IPS DF 6.9 (cell line): Measurements from ENCODE around the gene ITM2C.

Experiments
- DNase-seq: peaks from one replicate; pipeline ENCODE4 v3.0.0-alpha.2; 2013; ENCODE audit warnings: low read depth, low spot score
- H3K27ac ChIP-seq: one replicate; pipeline ENCODE4 v1.5.1; 2013; ENCODE audit warnings: low read length, control low read depth
- H3K27me3 ChIP-seq: 2 replicates; pipeline ENCODE4 v1.6.1; 2013; ENCODE audit warnings: mild to moderate bottlenecking, low read length; ENCODE audit not compliant: control insufficient read depth, insufficient read depth
- H3K36me3 ChIP-seq: 2 replicates; pipeline ENCODE4 v1.6.1; 2013; ENCODE audit warnings: low read length; ENCODE audit not compliant: control insufficient read depth, insufficient read depth
- H3K4me1 ChIP-seq: 2 replicates; pipeline ENCODE4 v1.6.1; 2013; ENCODE audit warnings: low read length; ENCODE audit not compliant: control insufficient read depth, insufficient read depth
- H3K4me3 ChIP-seq: 2 replicates; pipeline ENCODE4 v1.5.1; 2013; ENCODE audit warnings: mild to moderate bottlenecking, low read length
- H3K9me3 ChIP-seq: 2 replicates; pipeline ENCODE4 v1.6.1; 2013; ENCODE audit warnings: low read length, inconsistent platforms; ENCODE audit not compliant: control insufficient read depth, insufficient read depth
- WGBS: extraction: QIAGEN DNeasy Blood & Tissue Kit; methylation state at CpG from one replicate; pipeline ENCODE4 v1.1.7; 2013; ENCODE audit warnings: mixed read lengths, missing lambda C conversion rate; ENCODE audit not compliant: insufficient read length, insufficient coverage; 5-methylcytosine and 5-hydroxymethylcytosine counted together

Gene ITM2C

GRCh38 chr2:230879891-230880290 is 15.1 kb downstream of the ITM2C start:
- no peak overlapping the region for H3K27ac ChIP-seq
- WGBS = no CpG with 5 or more reads among the region's 9 CpGs
- peaks cover 1% of the 10 kb centered on the region; the same call in 1 of the 2 replicates for H3K4me1 ChIP-seq
- H3K27me3 ChIP-seq = no peaks in the 10 kb centered on the region
- no peak for DNase-seq
- H3K4me3 ChIP-seq = no peak overlapping the region
- H3K36me3 ChIP-seq = peaks cover 40% of the 10 kb centered on the region
- H3K9me3 ChIP-seq = no peaks in the 10 kb centered on the region

GRCh38 chr2:230881840-230882239 is 17.1 kb downstream of the ITM2C start:
- DNase-seq = no peak
- Histone ChIP-seq H3K36me3 (peaks cover 26% of the 10 kb centered on the region), H3K27ac (no peak overlapping the region), H3K9me3 (no peaks in the 10 kb centered on the region), H3K4me1 (peaks cover 9% of the 10 kb centered on the region), H3K27me3 (no peaks in the 10 kb centered on the region), H3K4me3 (no peak overlapping the region)
- WGBS = no CpG with 5 or more reads among the region's 7 CpGs

- no peak for DNase-seq
- Histone ChIP-seq H3K36me3 (no peaks in the 10 kb centered on the region), H3K9me3 (no peaks in the 10 kb centered on the region), H3K27me3 (no peaks in the 10 kb centered on the region), H3K27ac (no peak overlapping the region), H3K4me1 (peaks cover 9% of the 10 kb centered on the region), H3K4me3 (no peak overlapping the region)
- WGBS = no CpG with 5 or more reads among the region's 11 CpGs
Measured at GRCh38 chr2:230885463-230886130, 20.9 kb downstream of the ITM2C start.

- Histone ChIP-seq H3K36me3 (no peaks in the 10 kb centered on the region), H3K4me1 (peaks cover 9% of the 10 kb centered on the region), H3K4me3 (no peak overlapping the region), H3K27ac (no peak overlapping the region), H3K9me3 (no peaks in the 10 kb centered on the region), H3K27me3 (no peaks in the 10 kb centered on the region)
- no CpG with 5 or more reads among the region's 5 CpGs for WGBS
- no peak for DNase-seq
Measured at GRCh38 chr2:230886206-230886605, 21.5 kb downstream of the ITM2C start.

- H3K36me3 ChIP-seq = no peaks in the 10 kb centered on the region
- H3K27me3 ChIP-seq = no peaks in the 10 kb centered on the region
- no peaks in the 10 kb centered on the region for H3K9me3 ChIP-seq
- H3K4me3 ChIP-seq = no peak overlapping the region
- no CpG with 5 or more reads among the region's 14 CpGs for WGBS
- H3K27ac ChIP-seq = no peak overlapping the region
- peaks cover 9% of the 10 kb centered on the region for H3K4me1 ChIP-seq
- no peak for DNase-seq
Measured at GRCh38 chr2:230886671-230887071, 21.9 kb downstream of the ITM2C start.

- Histone ChIP-seq H3K9me3 (no peaks in the 10 kb centered on the region), H3K4me1 (peaks cover 7% of the 10 kb centered on the region)
- no peak for DNase-seq
Measured at GRCh38 chr2:230887342-230887741, 22.6 kb downstream of the ITM2C start.

GRCh38 chr2:230888824-230889400 is 24.2 kb downstream of the ITM2C start:
- no peaks in the 10 kb centered on the region for H3K27me3 ChIP-seq
- peaks cover 14% of the 10 kb centered on the region for H3K4me1 ChIP-seq
- no peaks in the 10 kb centered on the region for H3K36me3 ChIP-seq
- no peak for DNase-seq
- WGBS = no CpG with 5 or more reads among the region's 14 CpGs
- no peaks in the 10 kb centered on the region for H3K9me3 ChIP-seq
- no peak overlapping the region for H3K27ac ChIP-seq
- H3K4me3 ChIP-seq = no peak overlapping the region

More at GRCh38 chr2:230887342-230887741, 22.6 kb downstream of the ITM2C start:
- Histone ChIP-seq H3K4me3 (no peak overlapping the region), H3K27ac (no peak overlapping the region), H3K36me3 (no peaks in the 10 kb centered on the region), H3K27me3 (no peaks in the 10 kb centered on the region)
- no CpG with 5 or more reads among the region's 7 CpGs for WGBS

- H3K36me3 ChIP-seq = no peaks in the 10 kb centered on the region
- DNase-seq = no peak
- H3K4me1 ChIP-seq = peaks cover 14% of the 10 kb centered on the region
- H3K27ac ChIP-seq = no peak overlapping the region
- no peaks in the 10 kb centered on the region for H3K27me3 ChIP-seq
- no peak overlapping the region for H3K4me3 ChIP-seq
- no peaks in the 10 kb centered on the region for H3K9me3 ChIP-seq
- WGBS = no CpG with 5 or more reads among the region's 22 CpGs
Measured at GRCh38 chr2:230889911-230890601, 25.3 kb downstream of the ITM2C start.

GRCh38 chr2:230890646-230891045 is 25.9 kb downstream of the ITM2C start:
- H3K9me3 ChIP-seq = no peaks in the 10 kb centered on the region
- DNase-seq = no peak
- H3K27me3 ChIP-seq = no peaks in the 10 kb centered on the region
- peaks cover 14% of the 10 kb centered on the region for H3K4me1 ChIP-seq
- no peak overlapping the region for H3K27ac ChIP-seq
- no peaks in the 10 kb centered on the region for H3K36me3 ChIP-seq
- H3K4me3 ChIP-seq = no peak overlapping the region
- no CpG with 5 or more reads among the region's 4 CpGs for WGBS

- Histone ChIP-seq H3K27ac (no peak overlapping the region), H3K4me3 (no peak overlapping the region), H3K4me1 (peaks cover 11% of the 10 kb centered on the region), H3K9me3 (no peaks in the 10 kb centered on the region), H3K27me3 (no peaks in the 10 kb centered on the region), H3K36me3 (no peaks in the 10 kb centered on the region)
- WGBS = no CpG with 5 or more reads among the region's 5 CpGs
- no peak for DNase-seq
Measured at GRCh38 chr2:230891064-230891463, 26.3 kb downstream of the ITM2C start.
